HL-60 (cell line): ENCODE data around the gene PCGF3.

Experiments used
- GABPA ChIP-seq: IDR thresholded peaks from 2 replicates; pipeline ENCODE4 v1.6.1; 2012; ENCODE audit warnings: low read depth
- POLR2AphosphoS5 ChIP-seq: IDR thresholded peaks from 2 replicates; pipeline ENCODE4 v1.6.1; 2012; ENCODE audit warnings: low read depth
- REST ChIP-seq: IDR thresholded peaks from 2 replicates; pipeline ENCODE4 v1.6.1; 2012; ENCODE audit warnings: low read depth; ENCODE audit not compliant: insufficient replicate concordance
- SPI1 ChIP-seq: IDR thresholded peaks from 2 replicates; pipeline ENCODE4 v1.6.1; 2012; ENCODE audit warnings: low read depth, mild to moderate bottlenecking, borderline replicate concordance
- TF ChIP-seq, protein P1 (sequence below): IDR thresholded peaks from one replicate; pipeline ENCODE4 v1.5.1; 2011; ENCODE audit warnings: low read length, control low read depth, inconsistent platforms; ENCODE audit not compliant: insufficient read depth

DNA sequence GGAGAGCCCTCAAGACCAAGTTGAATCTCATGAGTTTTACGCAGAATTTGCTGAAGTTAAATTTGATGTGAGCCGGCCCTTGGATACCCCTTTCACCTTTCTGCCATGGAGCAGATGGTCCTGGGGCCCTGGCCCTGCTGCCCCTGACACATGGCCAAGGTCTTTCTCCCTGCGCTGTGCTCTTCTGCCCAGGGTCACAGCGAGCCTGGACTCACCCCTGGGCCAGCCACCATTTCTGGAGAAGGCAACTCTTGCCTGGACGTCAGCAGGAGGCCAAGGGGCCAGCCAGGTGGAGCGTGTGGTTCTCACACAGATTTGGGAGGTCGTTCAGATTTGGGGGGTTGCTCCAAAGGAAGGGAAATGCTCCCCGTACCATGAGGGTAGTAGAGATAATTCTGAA is 30.0 kb downstream of the PCGF3 start:
- TF ChIP-seq REST (no peak), GABPA (no peak), SPI1 (no peak), POLR2AphosphoS5 (no peak)
- TF ChIP-seq, protein P1, sequence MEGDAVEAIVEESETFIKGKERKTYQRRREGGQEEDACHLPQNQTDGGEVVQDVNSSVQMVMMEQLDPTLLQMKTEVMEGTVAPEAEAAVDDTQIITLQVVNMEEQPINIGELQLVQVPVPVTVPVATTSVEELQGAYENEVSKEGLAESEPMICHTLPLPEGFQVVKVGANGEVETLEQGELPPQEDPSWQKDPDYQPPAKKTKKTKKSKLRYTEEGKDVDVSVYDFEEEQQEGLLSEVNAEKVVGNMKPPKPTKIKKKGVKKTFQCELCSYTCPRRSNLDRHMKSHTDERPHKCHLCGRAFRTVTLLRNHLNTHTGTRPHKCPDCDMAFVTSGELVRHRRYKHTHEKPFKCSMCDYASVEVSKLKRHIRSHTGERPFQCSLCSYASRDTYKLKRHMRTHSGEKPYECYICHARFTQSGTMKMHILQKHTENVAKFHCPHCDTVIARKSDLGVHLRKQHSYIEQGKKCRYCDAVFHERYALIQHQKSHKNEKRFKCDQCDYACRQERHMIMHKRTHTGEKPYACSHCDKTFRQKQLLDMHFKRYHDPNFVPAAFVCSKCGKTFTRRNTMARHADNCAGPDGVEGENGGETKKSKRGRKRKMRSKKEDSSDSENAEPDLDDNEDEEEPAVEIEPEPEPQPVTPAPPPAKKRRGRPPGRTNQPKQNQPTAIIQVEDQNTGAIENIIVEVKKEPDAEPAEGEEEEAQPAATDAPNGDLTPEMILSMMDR, result no peak
